ENCODE data around the gene CDKN1C.

DNA sequence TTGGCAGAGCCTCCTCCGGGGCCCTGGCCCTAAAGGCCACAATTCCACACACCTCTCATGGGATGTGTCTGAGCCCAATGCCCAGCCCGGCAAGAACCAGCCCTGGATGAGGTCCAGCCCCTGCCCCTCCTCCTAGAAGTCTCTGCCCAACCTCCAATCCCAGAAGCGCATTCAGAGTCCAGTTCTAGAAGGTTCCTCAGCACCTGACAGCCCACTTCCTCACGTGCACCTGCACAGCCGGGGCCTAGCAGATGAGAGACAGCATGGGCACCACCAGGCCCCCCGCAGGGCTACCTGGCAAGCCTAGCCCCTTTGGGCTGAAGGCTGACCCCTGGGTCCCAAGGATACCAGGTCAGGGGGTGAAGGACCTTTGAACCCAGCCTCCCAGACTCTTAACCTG, 11.5 kb upstream of the CDKN1C start:
- no peak for TF ChIP-seq CTCF (IDR thresholded peaks at IDR 0.05)
- TF ChIP-seq POLR2A (IDR thresholded peaks at IDR 0.05), result no peak
- TF ChIP-seq POLR2AphosphoS5 (IDR thresholded peaks at IDR 0.05; ENCODE audit: insufficient read depth in 1 of 2, low read depth in 1 of 2), result no peak
